ENCODE results near the gene CCSER2.

The CCSER2 gene

DNA sequence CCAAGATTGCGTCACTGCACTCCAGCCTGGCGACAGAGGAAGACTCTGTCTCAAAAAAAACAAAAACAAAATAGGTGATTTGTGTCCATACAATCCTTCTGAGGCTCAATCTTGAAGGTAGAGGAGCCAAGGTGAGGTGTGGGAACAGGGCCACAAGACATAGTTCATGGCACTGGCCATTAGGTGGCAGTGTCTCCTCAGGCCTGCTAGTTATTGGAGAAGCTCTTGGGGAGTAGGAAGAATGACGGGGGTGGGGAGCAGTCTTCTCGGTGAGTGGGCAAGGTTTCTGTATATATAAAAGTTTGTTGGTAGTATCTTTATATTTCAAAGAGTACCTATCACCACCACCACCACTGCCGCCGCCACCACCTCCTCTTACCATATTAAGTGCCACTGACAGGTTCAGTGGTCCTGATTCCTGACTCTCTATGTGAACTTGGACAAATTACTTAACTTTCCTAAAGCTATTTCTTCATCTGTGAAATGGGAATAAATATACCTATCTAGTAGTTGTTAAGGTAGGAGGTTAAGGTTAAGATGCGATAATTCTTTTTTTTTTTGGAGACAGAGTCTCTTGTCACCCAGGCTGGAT is 24.0 kb downstream of the CCSER2 start:
- peak; percentile 75 for DNase-seq

GRCh38 chr10:84353052-84353803 is 24.8 kb downstream of the CCSER2 start:
- DNase-seq, result no peak

DNA sequence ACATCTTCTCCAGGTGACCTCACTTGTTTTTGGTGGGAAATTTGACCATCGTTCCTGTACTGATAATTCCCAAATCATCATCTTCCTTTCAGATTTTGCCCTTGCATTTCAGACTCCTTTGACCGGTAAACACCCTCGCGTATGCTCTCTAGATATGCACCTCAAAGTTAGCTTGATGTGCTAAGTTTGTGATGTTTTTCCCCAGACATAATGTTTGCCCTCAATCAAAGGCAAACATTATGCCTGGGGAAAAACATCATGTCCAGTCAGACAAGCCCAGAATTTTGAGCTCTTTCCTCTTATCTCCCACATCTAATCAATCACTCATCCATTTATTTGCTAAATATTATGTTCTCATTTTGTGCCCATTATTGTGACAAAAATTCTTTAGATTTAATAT is 26.2 kb downstream of the CCSER2 start:
- DNase-seq, result no peak

DNA sequence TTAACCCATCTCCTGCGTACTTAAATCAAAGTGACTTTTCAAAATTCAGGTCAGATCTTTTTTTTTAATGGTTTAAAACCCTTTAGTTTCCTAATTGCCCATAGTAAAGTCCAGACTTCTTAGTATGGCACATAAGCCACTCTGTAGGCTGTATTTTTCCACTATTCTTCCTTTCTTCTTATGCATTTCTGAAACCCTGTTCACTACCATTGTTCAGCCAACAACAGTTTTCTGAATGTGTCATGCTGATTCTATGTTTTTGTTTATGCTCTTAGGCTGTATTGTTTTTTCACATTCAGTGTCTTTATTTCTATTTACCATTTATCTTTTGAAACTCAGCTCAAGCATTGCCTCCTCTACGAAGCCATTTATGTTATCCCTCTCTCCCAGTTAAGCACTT is 26.7 kb downstream of the CCSER2 start:
- no peak for DNase-seq

- no peak for DNase-seq
Measured at GRCh38 chr10:84356928-84357327, 28.5 kb downstream of the CCSER2 start.

DNA sequence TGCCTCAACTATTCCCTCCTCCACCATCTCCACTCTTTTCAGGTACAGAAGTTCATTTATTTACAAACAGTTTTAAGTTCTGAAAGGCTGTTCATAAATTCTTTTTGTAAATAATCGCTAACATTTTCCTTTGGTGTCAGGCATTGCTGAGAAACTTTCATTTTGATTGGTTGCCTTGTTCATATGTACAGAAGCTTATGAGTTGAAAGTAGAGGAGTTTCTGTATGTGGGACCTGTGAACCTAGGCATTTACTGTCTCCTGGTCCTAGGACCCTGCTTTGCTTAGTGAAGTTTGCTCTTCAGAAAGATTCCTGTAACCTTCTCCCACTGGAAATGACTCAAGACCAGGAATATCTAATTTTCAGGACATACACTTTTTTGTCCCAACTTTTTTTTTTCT is 30.4 kb downstream of the CCSER2 start:
- DNase-seq, result no peak

- no peak for DNase-seq
Measured at GRCh38 chr10:84360637-84361365, 32.4 kb downstream of the CCSER2 start.

GRCh38 chr10:84365335-84365881 is 37.0 kb downstream of the CCSER2 start:
- DNase-seq, result no peak

DNA sequence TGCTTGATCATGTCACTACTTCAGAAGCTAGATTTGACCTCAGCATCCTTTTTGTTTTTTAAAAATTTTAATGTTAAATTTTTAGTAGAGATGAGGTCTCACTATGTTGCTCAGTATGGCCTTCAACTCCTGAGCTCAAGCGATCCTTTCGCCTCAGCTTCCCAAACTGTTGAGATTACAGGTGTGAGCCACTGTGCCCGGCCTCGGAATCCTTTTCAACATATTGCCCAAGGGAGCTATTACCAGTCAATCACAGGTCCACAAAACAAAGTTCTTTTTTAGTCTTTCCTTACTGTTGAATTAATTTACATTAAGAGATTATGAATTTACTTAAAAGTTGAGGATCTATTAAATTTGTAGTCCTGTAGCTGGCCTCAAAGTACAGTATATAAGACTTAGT is 37.7 kb downstream of the CCSER2 start:
- DNase-seq, result no peak

DNA sequence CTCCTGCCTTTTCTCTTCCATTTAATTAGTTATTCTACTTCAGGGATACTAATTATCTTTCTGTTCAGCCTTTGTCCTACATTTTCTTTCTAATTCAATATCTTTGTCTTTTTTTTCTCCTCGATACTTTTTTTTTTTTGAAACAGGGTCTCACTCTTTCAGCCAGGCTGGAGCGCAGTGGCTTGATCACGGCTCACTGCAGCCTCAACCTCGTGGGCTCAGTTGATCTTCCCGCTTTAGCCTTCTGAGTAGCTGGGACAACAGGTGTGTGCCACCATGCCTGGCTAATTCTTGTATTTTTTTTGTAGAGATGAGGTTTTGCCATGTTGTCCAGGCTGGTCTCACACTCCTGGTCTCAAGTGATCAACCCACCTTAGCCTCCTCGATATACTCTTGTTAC is 38.9 kb downstream of the CCSER2 start:
- DNase-seq, result no peak

DNA sequence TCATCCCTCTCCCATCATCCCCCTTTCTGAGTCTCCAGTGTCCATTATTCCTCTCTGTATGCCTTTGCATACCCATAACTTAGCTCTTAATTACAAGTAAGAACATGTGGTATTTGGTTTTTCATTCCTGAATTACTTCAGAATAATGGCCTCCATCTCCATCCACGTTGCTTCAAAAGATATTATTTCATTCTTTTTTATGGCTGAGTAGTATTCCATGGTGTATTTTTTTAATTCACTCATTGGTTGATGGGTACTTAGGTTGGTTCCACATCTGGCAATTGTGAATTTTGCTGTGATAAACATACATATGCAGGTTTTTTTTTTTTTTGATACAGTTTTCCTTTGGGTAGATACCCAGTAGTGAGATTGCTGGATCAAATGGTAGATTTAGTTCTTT is 40.4 kb downstream of the CCSER2 start:
- DNase-seq, result no peak

DNA sequence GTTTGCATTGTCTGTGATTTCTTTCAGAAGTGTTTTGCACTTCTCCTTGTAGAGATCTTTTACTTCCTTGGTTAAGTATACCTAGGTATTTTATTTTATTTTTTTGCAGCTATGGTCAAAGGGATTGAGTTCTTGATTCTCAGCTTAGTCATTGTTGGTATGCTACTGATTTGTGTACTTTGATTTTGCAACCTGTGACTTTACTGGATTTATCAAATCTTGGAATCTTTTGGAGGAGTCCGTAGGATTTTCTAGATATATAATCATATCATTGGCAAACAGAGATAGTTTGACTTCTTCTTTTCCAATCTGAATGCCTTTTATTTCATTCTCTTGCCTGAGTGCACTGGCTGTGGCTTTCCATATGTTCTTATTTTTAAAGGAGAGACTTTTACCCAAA is 41.9 kb downstream of the CCSER2 start:
- no peak for DNase-seq

DNA sequence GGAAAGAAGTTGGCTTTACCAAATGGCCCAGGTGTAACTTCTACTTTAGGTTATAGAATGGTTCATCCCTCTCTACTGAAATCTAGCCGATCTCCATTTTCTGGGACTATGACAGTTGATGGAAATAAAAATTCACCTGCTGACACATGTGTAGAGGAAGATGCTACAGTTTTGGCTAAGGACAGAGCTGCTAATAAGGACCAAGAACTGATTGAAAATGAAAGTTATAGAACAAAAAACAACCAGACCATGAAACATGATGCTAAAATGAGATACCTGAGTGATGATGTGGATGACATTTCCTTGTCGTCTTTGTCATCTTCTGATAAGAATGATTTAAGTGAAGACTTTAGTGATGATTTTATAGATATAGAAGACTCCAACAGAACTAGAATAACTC is 43.6 kb downstream of the CCSER2 start:
- DNase-seq, result no peak

DNA sequence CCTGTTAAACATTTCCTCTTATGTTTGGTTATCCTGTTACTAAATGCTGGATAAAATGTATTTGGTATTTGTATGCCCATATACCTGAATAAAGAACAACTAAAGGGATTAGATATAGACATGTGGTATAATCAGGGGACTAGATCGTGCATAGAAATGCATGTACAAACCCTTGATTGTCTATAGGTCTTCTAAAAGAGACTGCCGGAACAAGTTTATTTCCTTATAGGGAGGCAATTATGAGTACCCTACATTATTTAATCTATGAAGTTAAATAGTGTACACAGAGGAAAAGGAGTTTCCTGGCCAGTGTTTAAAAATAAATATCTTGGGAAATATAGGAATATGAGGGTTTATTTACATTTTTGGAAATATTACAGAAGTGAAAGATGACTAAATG is 44.6 kb downstream of the CCSER2 start:
- DNase-seq, result no peak

DNA sequence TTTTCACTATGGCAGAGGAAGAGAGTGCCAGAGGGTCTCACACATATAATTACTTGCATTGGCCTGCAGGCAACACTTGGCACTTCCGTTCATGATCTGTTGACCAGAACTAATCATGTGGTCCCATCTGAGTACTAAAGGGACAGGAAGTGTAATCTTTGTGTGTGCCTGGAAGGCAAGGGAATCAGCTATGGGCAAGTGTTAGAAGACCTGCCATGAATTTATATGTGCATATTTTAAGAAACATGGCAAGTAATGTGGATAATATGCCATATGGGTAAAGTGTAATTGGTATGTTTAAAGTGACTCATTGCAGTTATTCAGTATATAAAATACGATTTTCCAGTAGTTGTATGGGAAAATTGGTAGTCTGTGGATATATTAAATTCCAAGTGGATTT is 46.1 kb downstream of the CCSER2 start:
- no peak for DNase-seq

DNA sequence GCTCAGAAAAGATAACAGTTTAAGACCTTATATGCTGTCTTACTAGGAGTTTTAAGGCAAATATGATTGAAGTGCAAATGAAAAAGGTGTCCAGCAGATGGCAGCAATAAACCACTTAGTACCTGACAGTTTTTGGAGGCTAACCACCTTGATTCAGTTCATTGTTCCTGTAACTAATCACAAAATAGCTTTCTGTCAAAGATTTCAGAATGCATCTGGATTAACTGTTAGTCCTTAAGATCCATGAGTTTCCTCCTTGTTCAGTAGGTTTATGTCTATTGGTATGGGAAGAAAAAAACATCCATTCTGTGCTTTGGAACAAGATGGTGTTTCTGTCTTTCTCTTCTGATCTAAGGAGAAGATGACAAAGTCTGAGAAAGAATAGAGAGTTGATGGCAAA is 46.6 kb downstream of the CCSER2 start:
- DNase-seq, result no peak

- no peak for DNase-seq
Measured at GRCh38 chr10:84375881-84376280, 47.5 kb downstream of the CCSER2 start.

DNA sequence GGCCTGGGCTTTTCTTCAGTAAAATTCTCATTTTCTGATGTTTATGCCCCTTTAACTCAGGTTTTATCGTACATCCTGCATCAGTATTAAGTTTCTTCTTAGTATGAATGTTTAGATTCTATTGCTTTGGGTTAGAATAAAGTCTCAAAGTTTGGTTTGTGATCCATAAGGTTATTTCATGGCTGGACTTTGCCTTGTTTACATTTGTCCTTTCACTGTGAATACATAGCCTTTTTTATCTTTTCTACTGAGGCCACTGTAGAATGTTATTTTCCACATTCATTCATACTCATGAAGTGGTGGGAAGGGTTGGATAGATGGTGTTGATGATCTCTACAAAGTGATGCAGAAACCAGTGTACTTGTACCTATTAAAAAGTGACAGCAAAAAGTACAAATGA is 59.8 kb downstream of the CCSER2 start:
- no peak for DNase-seq

GRCh38 chr10:84390364-84390763 is 62.0 kb downstream of the CCSER2 start:
- no peak for DNase-seq

- DNase-seq, result no peak
Measured at GRCh38 chr10:84391326-84391725, 62.9 kb downstream of the CCSER2 start.

DNA sequence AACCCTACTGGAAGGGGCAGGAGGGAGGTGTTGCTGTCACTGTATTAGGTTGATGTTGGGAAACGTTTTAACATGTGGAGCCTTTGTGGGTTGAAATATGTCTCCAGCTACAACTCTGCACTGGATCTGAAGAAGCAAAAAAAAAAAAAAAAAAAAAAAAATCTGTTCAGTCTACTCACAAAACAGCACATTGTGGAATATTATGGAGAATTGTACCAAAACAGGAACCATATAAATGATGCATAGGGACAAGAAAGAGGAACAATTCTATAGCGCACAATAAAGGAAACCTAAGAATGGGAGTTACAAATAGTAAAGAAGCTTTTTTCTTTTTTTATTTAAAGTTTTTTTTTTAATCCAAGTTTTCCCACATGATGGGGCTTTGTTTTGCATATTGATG is 63.8 kb downstream of the CCSER2 start:
- no peak for DNase-seq

- DNase-seq, result no peak
Measured at GRCh38 chr10:84395581-84395980, 67.2 kb downstream of the CCSER2 start.

DNA sequence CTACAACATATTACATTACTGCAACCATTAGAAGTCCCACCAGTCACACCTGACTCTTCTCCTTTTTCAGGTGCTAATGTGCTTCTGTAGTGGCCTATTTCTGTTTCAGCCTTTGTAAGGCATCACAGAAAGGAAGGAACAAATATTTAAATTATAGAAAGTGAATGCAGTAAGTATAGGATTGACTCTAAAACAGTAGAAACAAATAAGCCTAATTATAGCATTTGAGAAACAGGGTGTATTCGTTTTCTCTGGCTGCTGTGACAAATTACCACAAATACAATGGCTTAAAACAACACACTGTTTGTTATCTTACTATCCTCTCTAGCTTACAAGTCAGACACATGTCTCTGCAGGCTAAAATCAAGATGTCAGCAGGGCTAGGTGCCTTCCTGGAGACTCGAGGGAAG is 69.4 kb downstream of the CCSER2 start:
- no peak for DNase-seq

DNA sequence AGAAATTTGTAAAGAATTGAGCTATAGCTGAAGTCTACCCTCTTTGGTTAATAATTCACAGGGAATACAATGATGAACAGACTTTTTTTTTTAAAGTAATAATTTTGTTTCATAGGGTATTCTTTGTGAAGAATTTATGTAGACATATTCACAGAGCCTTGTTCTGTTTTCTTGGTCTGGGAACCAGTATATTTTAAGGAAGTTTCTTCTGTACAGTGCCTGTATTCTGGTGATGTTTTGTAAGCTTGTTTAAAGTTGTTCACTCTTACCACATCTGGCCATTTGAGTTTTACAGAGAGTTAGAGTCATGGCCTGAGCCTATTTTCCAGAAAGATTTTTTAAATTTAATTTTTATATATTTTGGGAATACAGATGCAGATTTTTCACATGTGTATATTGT is 70.3 kb downstream of the CCSER2 start:
- DNase-seq, result no peak

All from stimulated activated CD8-positive, alpha-beta memory T cell treated with anti-CD3 and anti-CD28 coated beads, Interleukin-4, amount 100 ng/mL, for 48 hours (primary cell).